Neural cell (in vitro differentiated cells): ENCODE results near the gene IQGAP2. TPM values are rescaled to one million over a fixed set of nuclear protein-coding genes. Genes with fewer than 3 reads are reported as not detected.

ENCODE experiments used
- H2AFZ ChIP-seq: fragments of 200-600, 300-800 bp; sonication (generic), shearing (Covaris generic); 2 replicates; pipeline ENCODE4 v1.6.0; 2014; ENCODE audit warnings: low read depth, mild to moderate bottlenecking, antibody characterized with exemption, low read length, moderate library complexity
- H3F3A ChIP-seq: fragments of 200-600 bp; shearing (Covaris generic); 2 replicates; pipeline ENCODE4 v1.6.1; 2016; ENCODE audit warnings: mild to moderate bottlenecking, moderate library complexity, mixed read lengths, antibody characterized with exemption, low read length; ENCODE audit not compliant: insufficient read depth, poor library complexity, severe bottlenecking
- H3K27ac ChIP-seq: fragments of 200-600, 300-800 bp; sonication (generic), shearing (Covaris generic); 2 replicates; pipeline ENCODE4 v1.5.1; 2014; ENCODE audit warnings: mild to moderate bottlenecking, low read length, moderate library complexity
- H3K27me3 ChIP-seq: fragments of 300-800, 200-600 bp; sonication (generic), shearing (Covaris generic); 2 replicates; pipeline ENCODE4 v1.6.0; 2014; ENCODE audit warnings: mild to moderate bottlenecking, low read depth, low read length, moderate library complexity; ENCODE audit not compliant: insufficient read depth
- H3K36me3 ChIP-seq: fragments of 300-800, 200-600 bp; sonication (generic), shearing (Covaris generic); 2 replicates; pipeline ENCODE4 v1.5.1; 2014; ENCODE audit warnings: mild to moderate bottlenecking, antibody characterized with exemption, low read length, moderate library complexity; ENCODE audit not compliant: insufficient read depth
- H3K4me2 ChIP-seq: fragments of 300-800, 200-600 bp; sonication (generic), shearing (Covaris generic); 2 replicates; pipeline ENCODE4 v1.6.0; 2014; ENCODE audit warnings: mild to moderate bottlenecking, low read length
- H3K4me3 ChIP-seq: fragments of 300-800, 200-600 bp; sonication (generic), shearing (Covaris generic); 2 replicates; pipeline ENCODE4 v1.5.1; 2014; ENCODE audit warnings: mild to moderate bottlenecking, low read length, moderate library complexity
- H3K79me2 ChIP-seq: fragments of 200-600 bp; shearing (Covaris generic); replicated peaks from 2 replicates; pipeline ENCODE4 v1.6.0; 2014; ENCODE audit warnings: mild to moderate bottlenecking, low read length, moderate library complexity; ENCODE audit not compliant: insufficient read depth
- H3K9ac ChIP-seq: fragments of 300-800, 200-600 bp; sonication (generic), shearing (Covaris generic); 2 replicates; pipeline ENCODE4 v1.6.1; 2016; ENCODE audit warnings: mild to moderate bottlenecking, low read length, mixed read lengths
- H3K9me2 ChIP-seq: fragments of 200-600 bp; shearing (Covaris generic); 2 replicates; pipeline ENCODE4 v1.6.1; 2016; ENCODE audit warnings: mild to moderate bottlenecking, low read length, mixed read lengths; ENCODE audit not compliant: insufficient read depth
- H3K9me3 ChIP-seq: fragments of 200-600, 300-800 bp; sonication (generic), shearing (Covaris generic); 2 replicates; pipeline ENCODE4 v1.6.1; 2016; ENCODE audit warnings: mild to moderate bottlenecking, mixed run types, low read length, moderate library complexity, mixed read lengths
- H4K20me1 ChIP-seq: fragments of 200-600 bp; shearing (Covaris generic); 2 replicates; pipeline ENCODE4 v1.6.1; 2016; ENCODE audit warnings: mild to moderate bottlenecking, mixed run types; ENCODE audit not compliant: insufficient read depth
- CTCF ChIP-seq: fragments of 450-650 bp; IDR thresholded peaks from 2 replicates; pipeline ENCODE4 v1.5.1; 2014; ENCODE audit warnings: antibody characterized with exemption, mild to moderate bottlenecking, moderate library complexity; ENCODE audit not compliant: poor library complexity, severe bottlenecking
- EP300 ChIP-seq: fragments of 450-650 bp; conservative IDR thresholded peaks from 2 replicates; pipeline ENCODE4 v1.6.1; 2014; ENCODE audit warnings: antibody characterized with exemption, mild to moderate bottlenecking, moderate library complexity; ENCODE audit not compliant: poor library complexity, severe bottlenecking
- EZH2 ChIP-seq: fragments of 200-600, 300-800 bp; shearing (Covaris generic), sonication (generic); IDR thresholded peaks from 2 replicates; pipeline ENCODE4 v1.6.1; 2014; ENCODE audit warnings: antibody characterized with exemption, low read length, borderline replicate concordance, mild to moderate bottlenecking; ENCODE audit not compliant: insufficient read depth, poor library complexity, severe bottlenecking
- MXI1 ChIP-seq: fragments of 450-650 bp; conservative IDR thresholded peaks from 2 replicates; pipeline ENCODE4 v1.6.1; 2014; ENCODE audit warnings: antibody characterized with exemption, mild to moderate bottlenecking; ENCODE audit not compliant: poor library complexity, severe bottlenecking
- POLR2AphosphoS5 ChIP-seq: IDR thresholded peaks from 2 replicates; pipeline ENCODE4 v1.6.1; 2012
- RAD21 ChIP-seq: fragments of 450-650 bp; conservative IDR thresholded peaks from 2 replicates; pipeline ENCODE4 v1.6.1; 2014; ENCODE audit warnings: antibody characterized with exemption, mild to moderate bottlenecking, moderate library complexity
- REST ChIP-seq: IDR thresholded peaks from 2 replicates; pipeline ENCODE4 v1.6.1; 2012; ENCODE audit warnings: borderline replicate concordance
- SMC3 ChIP-seq: fragments of 450-650 bp; conservative IDR thresholded peaks from 2 replicates; pipeline ENCODE4 v1.6.1; 2014; ENCODE audit warnings: antibody characterized with exemption, mild to moderate bottlenecking, moderate library complexity; ENCODE audit not compliant: poor library complexity
- TAF1 ChIP-seq: IDR thresholded peaks from 2 replicates; pipeline ENCODE4 v1.6.1; 2012; ENCODE audit warnings: low read depth
- polyA plus RNA-seq: library from polyadenylated mRNA; depleted of rRNA; stranded (reverse); fragments of >200 nt; gene quantifications from 2 replicates; pipeline ENCODE4 v1.2.3, GENCODE V29; 2014

Gene IQGAP2
- polyA plus RNA-seq, 1 donor from 2014 or later: 5.2 TPM

- H3K27ac ChIP-seq: no peak overlapping the region
- H3K36me3 ChIP-seq: no peaks in the 10 kb centered on the region
- TF ChIP-seq SMC3 (no peak), EP300 (no peak), RAD21 (no peak), MXI1 (no peak), EZH2 (no peak), REST (no peak), TAF1 (no peak), CTCF (no peak), POLR2AphosphoS5 (no peak)
- no peaks in the 10 kb centered on the region for H3K9me2 ChIP-seq
- H3F3A ChIP-seq: no peaks in the 10 kb centered on the region
- no peak overlapping the region for H3K9ac ChIP-seq
- no peaks in the 10 kb centered on the region for H3K79me2 ChIP-seq
- no peak overlapping the region for H3K4me2 ChIP-seq
- H3K4me3 ChIP-seq: no peak overlapping the region
- no peak overlapping the region for H2AFZ ChIP-seq
- no peaks in the 10 kb centered on the region for H3K9me3 ChIP-seq
- no peaks in the 10 kb centered on the region for H3K27me3 ChIP-seq
- H4K20me1 ChIP-seq: no peaks in the 10 kb centered on the region
Measured at GRCh38 chr5:76674330-76675066, 271.4 kb downstream of the IQGAP2 start.

- TF ChIP-seq SMC3: no peak
- TF ChIP-seq EZH2: no peak
- TF ChIP-seq RAD21: no peak
- TF ChIP-seq CTCF: no peak
- TF ChIP-seq POLR2AphosphoS5: no peak
- no peak for TF ChIP-seq EP300
- H3K9me3 ChIP-seq: no peaks in the 10 kb centered on the region
Measured at GRCh38 chr5:76675364-76675763, 272.3 kb downstream of the IQGAP2 start.

More at GRCh38 chr5:76675364-76675763, 272.3 kb downstream of the IQGAP2 start:
- Histone ChIP-seq H3K4me2 (no peak overlapping the region), H3K27ac (no peak overlapping the region), H3K4me3 (no peak overlapping the region), H3K27me3 (no peaks in the 10 kb centered on the region), H4K20me1 (no peaks in the 10 kb centered on the region), H3K9ac (no peak overlapping the region), H3K79me2 (no peaks in the 10 kb centered on the region), H3K36me3 (no peaks in the 10 kb centered on the region), H3K9me2 (no peaks in the 10 kb centered on the region), H3F3A (no peaks in the 10 kb centered on the region), H2AFZ (no peak overlapping the region)
